Keratinocyte (primary cell): ENCODE measurements around the gene PID1. TPM values are rescaled to one million over a fixed set of nuclear protein-coding genes. Genes with fewer than 3 reads are reported as not detected.

Source experiments
- DNase-seq: peaks from one replicate; pipeline ENCODE4 v3.0.0-alpha.2; 2011; ENCODE audit warnings: low read depth, missing footprints, low spot score
- FAIRE-seq: peaks from 2 replicates; lab custom pipeline; 2011; peaks lifted over from hg19 to GRCh38; lab: Jason Lieb, UNC
- H2AFZ ChIP-seq: 2 replicates; pipeline ENCODE4 v1.6.0; 2012; ENCODE audit warnings: low read length, control low read depth, inconsistent platforms; ENCODE audit not compliant: control insufficient read depth
- H3K27ac ChIP-seq: 2 replicates; pipeline ENCODE4 v1.5.1; 2011; ENCODE audit warnings: low read length; ENCODE audit not compliant: control insufficient read depth, insufficient read depth
- H3K27me3 ChIP-seq: 3 replicates; pipeline ENCODE4 v1.6.0; 2011; ENCODE audit warnings: low read length; ENCODE audit not compliant: control insufficient read depth, insufficient read depth; ENCODE audit errors: extremely low read depth
- H3K36me3 ChIP-seq, 2 experiments: 2 replicates in 1 of 2; 3 replicates in 1 of 2; pipeline ENCODE4 v1.5.1; 2011; ENCODE audit warnings: low read length in 2 of 2, mild to moderate bottlenecking in 1 of 2; ENCODE audit not compliant: control insufficient read depth in 2 of 2, insufficient read depth in 2 of 2; ENCODE audit errors: extremely low read depth in 1 of 2
- H3K4me1 ChIP-seq: 3 replicates; pipeline ENCODE4 v1.5.1; 2011; ENCODE audit warnings: low read length; ENCODE audit not compliant: control insufficient read depth, insufficient read depth; ENCODE audit errors: extremely low read depth
- H3K4me2 ChIP-seq: 3 replicates; pipeline ENCODE4 v1.6.0; 2011; ENCODE audit warnings: low read depth, low read length; ENCODE audit not compliant: control insufficient read depth, insufficient read depth; ENCODE audit errors: extremely low read depth
- H3K4me3 ChIP-seq, 3 experiments: fragments of 200-600 bp in 1 of 3; sonication (generic) in 1 of 3; 2 replicates in 2 of 3; 3 replicates in 1 of 3; pipeline ENCODE4 v1.5.1; 2011 to 2016; ENCODE audit warnings: low read length in 3 of 3, mild to moderate bottlenecking in 3 of 3, control low read depth in 2 of 3, inconsistent platforms in 1 of 3, low read depth in 1 of 3, mixed read lengths in 1 of 3, mixed run types in 1 of 3, moderate library complexity in 1 of 3; ENCODE audit not compliant: control insufficient read depth in 2 of 3, insufficient read depth in 2 of 3; ENCODE audit errors: extremely low read depth in 1 of 3
- H3K79me2 ChIP-seq: 2 replicates; pipeline ENCODE4 v1.6.0; 2012; ENCODE audit warnings: low read length; ENCODE audit not compliant: control insufficient read depth, insufficient read depth
- H3K9ac ChIP-seq: 3 replicates; pipeline ENCODE4 v1.6.0; 2011; ENCODE audit warnings: low read length; ENCODE audit not compliant: control insufficient read depth, insufficient read depth; ENCODE audit errors: extremely low read depth
- H3K9me1 ChIP-seq: 3 replicates; pipeline ENCODE4 v1.6.0; 2011; ENCODE audit warnings: low read length; ENCODE audit not compliant: control insufficient read depth, insufficient read depth; ENCODE audit errors: extremely low read depth
- H3K9me3 ChIP-seq: 2 replicates; pipeline ENCODE4 v1.5.1; 2012; ENCODE audit warnings: low read depth, low read length; ENCODE audit not compliant: control insufficient read depth
- H4K20me1 ChIP-seq: 3 replicates; pipeline ENCODE4 v1.6.0; 2011; ENCODE audit warnings: low read length; ENCODE audit not compliant: control insufficient read depth, insufficient read depth; ENCODE audit errors: extremely low read depth
- EZH2 ChIP-seq: IDR thresholded peaks from one replicate; pipeline ENCODE4 v1.6.1; 2012; ENCODE audit warnings: inconsistent platforms, mild to moderate bottlenecking, low read length, moderate library complexity
- dilution Hi-C: fragments of 300-500 bp; cut with MboI; formaldehyde crosslinking; loops from one replicate; pipeline ENCODE4 v1.7.0; 2020; ENCODE audit warnings: low sequenced_read_pairs; ENCODE audit not compliant: extremely low pct_ligation_motif_present
- polyA plus RNA-seq, 5 experiments: library from polyadenylated mRNA; depleted of rRNA in 3 of 5; stranded (reverse) in 3 of 5; stranded (forward) in 1 of 5; unstranded in 1 of 5; fragments of >200 nt; gene quantifications; 1 replicate in 1 of 5; 2 replicates in 3 of 5; 3 replicates in 1 of 5; pipeline versions ENCODE4 v1.2.1 to v1.2.3, GENCODE V29; 2011 to 2012; ENCODE audit warnings: missing spikeins in 2 of 5, low read depth in 1 of 5, low replicate concordance in 1 of 5
- TF ChIP-seq, protein P1 (sequence below), 3 experiments: IDR thresholded peaks in 1 of 3; conservative IDR thresholded peaks in 1 of 3; optimal IDR thresholded peaks in 1 of 3; 2 replicates in 2 of 3; 3 replicates in 1 of 3; pipeline versions ENCODE3 to v1.5.1; 2011; ENCODE audit warnings: low read length in 3 of 3, mild to moderate bottlenecking in 3 of 3, moderate library complexity in 2 of 3, control low read depth in 1 of 3, inconsistent platforms in 1 of 3; ENCODE audit not compliant: insufficient read depth in 2 of 3; ENCODE audit errors: extremely low read depth in 1 of 3

PID1 gene
- polyA plus RNA-seq, 1 donor (not counting 4 experiments of a cell fraction or from before 2014, with no cell fraction given), result 5.4 TPM

DNA sequence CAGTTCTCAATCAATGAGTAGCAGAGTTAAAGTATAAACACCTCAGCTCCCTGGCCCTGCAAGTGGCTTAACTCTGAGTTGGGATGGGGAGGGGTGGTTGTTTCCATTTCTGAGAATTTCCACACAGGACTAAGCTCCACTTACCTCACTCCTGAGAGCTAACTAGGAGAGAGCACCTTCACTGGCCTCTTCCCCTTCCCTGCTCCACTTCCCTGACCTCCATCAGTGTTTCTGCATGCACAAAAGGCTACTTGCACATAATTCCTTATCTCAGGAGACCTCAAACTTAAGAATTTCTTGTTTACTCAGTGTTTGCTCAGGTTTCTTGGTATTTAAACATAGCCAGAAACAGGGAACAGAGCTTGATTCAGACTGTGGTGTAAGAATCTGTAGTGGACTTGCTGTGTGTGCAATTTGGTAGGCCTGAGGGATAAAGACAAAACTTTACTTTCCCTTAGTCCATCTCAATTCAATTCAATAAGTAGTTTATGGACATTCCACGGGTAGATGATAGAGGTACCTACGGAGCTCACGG lies 97.2 kb downstream of the PID1 start:
- dilution Hi-C loops, result no loop called here

DNA sequence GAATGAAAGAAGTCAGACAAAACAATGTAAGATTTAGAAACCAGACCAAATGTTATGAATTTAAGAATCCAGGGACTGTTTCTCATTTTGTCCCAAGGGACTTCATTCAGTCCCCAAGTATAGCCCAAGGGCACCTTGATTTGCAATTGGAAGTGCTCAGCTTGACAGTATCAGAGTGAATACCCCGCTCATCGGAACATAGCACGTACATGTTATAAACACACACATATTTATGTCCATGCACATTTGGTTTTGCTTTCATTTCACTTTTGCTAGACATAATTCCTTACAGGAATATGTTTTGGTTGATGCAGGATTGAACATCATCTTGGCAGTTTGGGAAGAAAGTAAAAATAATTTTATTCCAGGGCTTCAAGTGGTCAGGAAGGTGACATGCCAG lies 100.2 kb downstream of the PID1 start:
- Histone ChIP-seq H3K4me3 (no peak overlapping the region), H3K79me2 (no peaks in the 10 kb centered on the region), H3K27ac (no peak overlapping the region), H3K9me1 (no peaks in the 10 kb centered on the region), H2AFZ (no peak overlapping the region), H3K4me1 (no peaks in the 10 kb centered on the region), H3K9me3 (no peaks in the 10 kb centered on the region), H3K36me3 (no peaks in the 10 kb centered on the region), H3K27me3 (no peaks in the 10 kb centered on the region), H4K20me1 (no peaks in the 10 kb centered on the region), H3K4me2 (no peak overlapping the region), H3K9ac (no peak overlapping the region)
- no peak for FAIRE-seq
- dilution Hi-C loops, result no loop called here
- TF ChIP-seq EZH2, result no peak
- TF ChIP-seq, protein P1, sequence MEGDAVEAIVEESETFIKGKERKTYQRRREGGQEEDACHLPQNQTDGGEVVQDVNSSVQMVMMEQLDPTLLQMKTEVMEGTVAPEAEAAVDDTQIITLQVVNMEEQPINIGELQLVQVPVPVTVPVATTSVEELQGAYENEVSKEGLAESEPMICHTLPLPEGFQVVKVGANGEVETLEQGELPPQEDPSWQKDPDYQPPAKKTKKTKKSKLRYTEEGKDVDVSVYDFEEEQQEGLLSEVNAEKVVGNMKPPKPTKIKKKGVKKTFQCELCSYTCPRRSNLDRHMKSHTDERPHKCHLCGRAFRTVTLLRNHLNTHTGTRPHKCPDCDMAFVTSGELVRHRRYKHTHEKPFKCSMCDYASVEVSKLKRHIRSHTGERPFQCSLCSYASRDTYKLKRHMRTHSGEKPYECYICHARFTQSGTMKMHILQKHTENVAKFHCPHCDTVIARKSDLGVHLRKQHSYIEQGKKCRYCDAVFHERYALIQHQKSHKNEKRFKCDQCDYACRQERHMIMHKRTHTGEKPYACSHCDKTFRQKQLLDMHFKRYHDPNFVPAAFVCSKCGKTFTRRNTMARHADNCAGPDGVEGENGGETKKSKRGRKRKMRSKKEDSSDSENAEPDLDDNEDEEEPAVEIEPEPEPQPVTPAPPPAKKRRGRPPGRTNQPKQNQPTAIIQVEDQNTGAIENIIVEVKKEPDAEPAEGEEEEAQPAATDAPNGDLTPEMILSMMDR (optimal IDR thresholded peaks at IDR 0.05 in 1 of 3, IDR thresholded peaks at IDR 0.05 in 1 of 3, conservative IDR thresholded peaks at IDR 0.05 in 1 of 3; ENCODE audit: extremely low read depth in 1 of 3, insufficient read depth in 2 of 3, low read length in 3 of 3), result no peak
- DNase-seq, result no peak

More for the DNA sequence above, 97.2 kb downstream of the PID1 start:
- Histone ChIP-seq H3K36me3 (no peaks in the 10 kb centered on the region), H4K20me1 (no peaks in the 10 kb centered on the region), H3K27me3 (no peaks in the 10 kb centered on the region), H3K4me1 (no peaks in the 10 kb centered on the region), H3K4me3 (no peak overlapping the region), H3K4me2 (no peak overlapping the region), H2AFZ (no peak overlapping the region), H3K79me2 (no peaks in the 10 kb centered on the region), H3K9me3 (no peaks in the 10 kb centered on the region), H3K9me1 (no peaks in the 10 kb centered on the region), H3K9ac (no peak overlapping the region), H3K27ac (no peak overlapping the region)
- no peak for FAIRE-seq
- TF ChIP-seq, protein P1 (optimal IDR thresholded peaks at IDR 0.05 in 1 of 3, IDR thresholded peaks at IDR 0.05 in 1 of 3, conservative IDR thresholded peaks at IDR 0.05 in 1 of 3; ENCODE audit: extremely low read depth in 1 of 3, insufficient read depth in 2 of 3, low read length in 3 of 3), result no peak
- no peak for TF ChIP-seq EZH2
- no peak for DNase-seq
